ENCODE measurements around the gene SLC35A5.

Gene SLC35A5

DNA sequence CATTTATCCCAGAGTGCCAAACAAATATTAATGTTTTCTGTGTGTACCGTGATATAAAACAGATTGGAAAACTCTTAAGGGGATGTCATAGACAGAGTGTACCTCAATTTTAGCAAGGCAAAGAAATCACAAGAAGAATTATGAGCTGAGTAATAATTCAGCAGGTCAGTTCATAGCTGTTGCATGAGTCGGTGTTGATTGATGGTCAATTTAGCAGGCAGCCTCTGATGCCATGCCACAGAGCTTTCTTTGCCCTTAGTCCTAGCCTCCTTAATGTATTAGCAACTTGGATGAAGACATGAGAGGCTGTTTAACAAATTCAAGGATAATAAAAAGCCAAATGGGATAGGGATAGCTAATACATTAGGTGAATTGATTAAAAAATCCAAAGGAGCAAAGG, 6.8 kb downstream of the SLC35A5 start:
- DNase-seq (ENCODE audit: low read depth), result no peak

GRCh38 chr3:112569265-112569664, 7.4 kb downstream of the SLC35A5 start:
- H3K4me3 ChIP-seq (ENCODE audit: low read depth, low read length), result no peak overlapping the region
- no peak for DNase-seq (ENCODE audit: low read depth)

More for the DNA sequence above, 6.8 kb downstream of the SLC35A5 start:
- no peak overlapping the region for H3K4me3 ChIP-seq (ENCODE audit: low read depth, low read length)

DNA sequence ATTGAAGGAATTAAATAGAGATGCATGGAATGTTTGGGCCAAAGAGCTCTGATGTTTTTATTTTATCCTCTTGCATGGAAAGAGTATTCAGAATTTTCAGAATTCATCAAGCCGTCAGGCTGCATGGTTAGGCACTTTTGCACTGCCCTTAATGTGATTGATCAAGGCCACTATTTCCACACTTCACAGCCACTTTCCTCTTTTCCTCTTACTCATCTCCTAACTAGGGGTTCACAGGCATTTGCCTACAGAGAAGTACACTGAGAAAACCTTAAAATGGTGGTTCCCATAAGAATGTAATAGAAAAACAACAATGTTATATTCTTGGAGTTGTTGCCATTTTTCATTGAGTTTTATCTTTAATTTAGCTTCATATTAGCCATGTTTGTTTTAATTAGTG, 10.9 kb downstream of the SLC35A5 start:
- no peak overlapping the region for H3K4me3 ChIP-seq (ENCODE audit: low read depth, low read length)
- DNase-seq (ENCODE audit: low read depth), result no peak

DNA sequence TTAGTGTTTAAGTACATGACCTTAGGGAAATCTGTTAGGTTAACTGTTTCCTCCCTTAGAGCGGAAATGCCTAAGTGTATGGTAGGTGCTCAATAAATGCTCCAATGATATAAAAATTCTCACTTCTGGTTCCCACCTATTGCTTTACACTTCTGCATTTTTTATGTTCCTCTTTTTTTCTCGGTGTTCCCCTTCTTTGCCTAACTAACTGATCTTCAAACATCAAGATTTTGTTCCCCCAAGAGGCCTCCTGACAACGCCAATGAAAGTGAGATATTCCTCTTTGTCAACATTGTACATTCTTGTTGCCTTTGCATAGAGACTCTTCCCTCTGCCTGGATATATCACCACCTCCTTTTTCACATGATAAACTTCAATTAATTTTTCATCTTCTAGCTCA, 17.4 kb downstream of the SLC35A5 start:
- DNase-seq (ENCODE audit: low read depth), result no peak
- H3K4me3 ChIP-seq (ENCODE audit: low read depth, low read length), result no peak overlapping the region

DNA sequence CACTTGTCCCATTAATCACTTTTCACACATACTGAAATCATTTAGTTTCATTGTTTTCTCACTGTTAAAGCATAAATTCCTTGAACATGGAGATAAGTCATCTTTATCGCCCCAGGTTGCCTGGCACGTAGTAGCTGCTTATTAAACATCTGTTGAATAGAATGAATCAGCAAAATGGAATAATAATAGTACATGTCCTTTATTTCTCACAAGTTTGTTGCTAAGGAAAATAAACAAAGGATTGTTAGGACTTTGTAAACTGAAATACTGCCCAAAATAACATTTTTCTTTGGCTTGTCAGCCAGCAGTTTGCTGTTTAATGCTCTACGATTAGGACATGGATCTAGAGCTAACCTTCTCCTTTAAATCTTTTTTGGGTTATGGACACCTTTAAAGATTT, 17.9 kb downstream of the SLC35A5 start:
- H3K4me3 ChIP-seq (ENCODE audit: low read depth, low read length), result no peak overlapping the region
- no peak for DNase-seq (ENCODE audit: low read depth)

GRCh38 chr3:112582244-112582874, 20.5 kb downstream of the SLC35A5 start:
- DNase-seq (ENCODE audit: low read depth), result peak; percentile 47
- no peak overlapping the region for H3K4me3 ChIP-seq (ENCODE audit: low read depth, low read length)

GRCh38 chr3:112583105-112583504, 21.3 kb downstream of the SLC35A5 start:
- H3K4me3 ChIP-seq (ENCODE audit: low read depth, low read length), result no peak overlapping the region
- no peak for DNase-seq (ENCODE audit: low read depth)

GRCh38 chr3:112585782-112586181, 23.9 kb downstream of the SLC35A5 start:
- DNase-seq (ENCODE audit: low read depth), result no peak
- H3K4me3 ChIP-seq (ENCODE audit: low read depth, low read length), result no peak overlapping the region

DNA sequence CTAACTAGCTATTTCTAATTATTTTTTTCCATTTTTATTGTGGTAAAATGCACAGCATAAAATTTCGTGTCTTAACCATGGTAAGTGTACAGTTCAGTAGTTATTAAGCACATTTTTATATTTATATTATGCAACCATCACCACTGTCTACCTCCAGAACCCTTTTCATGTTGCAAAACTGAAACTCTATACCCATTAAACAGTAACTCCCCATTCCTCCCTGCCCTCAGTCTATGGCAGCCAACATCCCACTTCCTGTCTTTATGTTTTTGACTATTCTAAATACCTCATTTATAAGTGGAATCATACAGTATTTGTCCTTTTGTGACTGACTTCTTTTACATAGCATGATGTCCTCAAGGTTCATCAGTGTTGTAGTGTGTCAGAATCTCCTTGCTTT, 25.5 kb downstream of the SLC35A5 start:
- no peak overlapping the region for H3K4me3 ChIP-seq (ENCODE audit: low read depth, low read length)

DNA sequence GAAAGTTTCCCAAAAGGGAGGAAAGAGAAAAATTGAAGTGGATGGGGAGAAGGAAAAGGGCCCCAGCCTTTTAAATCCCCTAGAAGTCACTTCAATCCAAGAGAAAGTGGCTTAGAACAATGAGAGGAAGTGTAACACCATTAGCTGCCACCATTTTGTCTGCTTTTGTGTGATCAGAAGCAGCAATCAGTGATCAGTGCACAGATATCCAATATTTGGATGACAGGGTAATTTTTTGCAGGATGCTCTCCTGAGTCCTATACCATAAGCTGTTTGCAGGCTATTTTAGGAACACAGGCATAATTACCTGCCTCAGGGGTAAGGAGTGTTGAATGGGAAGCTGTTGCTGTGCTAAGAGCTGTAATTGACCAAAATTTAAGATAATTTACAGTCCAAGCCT, 31.4 kb downstream of the SLC35A5 start:
- no peak for DNase-seq (ENCODE audit: low read depth)
- H3K4me3 ChIP-seq (ENCODE audit: low read depth, low read length), result no peak overlapping the region

More for the DNA sequence above, 25.5 kb downstream of the SLC35A5 start:
- DNase-seq (ENCODE audit: low read depth), result no peak

GRCh38 chr3:112594856-112595255, 33.0 kb downstream of the SLC35A5 start:
- no peak for DNase-seq (ENCODE audit: low read depth)
- H3K4me3 ChIP-seq (ENCODE audit: low read depth, low read length), result no peak overlapping the region

DNA sequence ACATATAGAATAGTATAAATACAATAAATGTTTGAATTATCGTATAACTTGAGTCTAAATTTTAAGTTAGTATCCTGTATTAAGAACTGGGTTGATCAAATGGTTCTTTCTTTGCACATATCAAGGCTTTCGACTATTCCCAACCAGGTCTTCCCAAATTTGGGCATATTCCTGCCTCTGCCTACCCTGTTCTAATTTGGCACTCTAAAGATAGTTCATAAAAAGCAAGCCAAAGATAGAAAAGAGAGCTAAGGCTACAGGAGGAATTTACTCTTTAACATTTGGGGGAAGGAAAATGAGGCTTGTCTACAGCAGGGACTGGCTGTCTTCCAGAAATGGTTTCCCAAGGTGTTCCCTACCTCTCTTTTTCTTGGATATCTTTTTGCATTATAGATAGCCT, 36.1 kb downstream of the SLC35A5 start:
- DNase-seq (ENCODE audit: low read depth), result no peak
- H3K4me3 ChIP-seq (ENCODE audit: low read depth, low read length), result no peak overlapping the region

- H3K4me3 ChIP-seq (ENCODE audit: low read depth, low read length), result no peak overlapping the region
- no peak for DNase-seq (ENCODE audit: low read depth)
Measured at GRCh38 chr3:112598731-112599130, 36.9 kb downstream of the SLC35A5 start.

DNA sequence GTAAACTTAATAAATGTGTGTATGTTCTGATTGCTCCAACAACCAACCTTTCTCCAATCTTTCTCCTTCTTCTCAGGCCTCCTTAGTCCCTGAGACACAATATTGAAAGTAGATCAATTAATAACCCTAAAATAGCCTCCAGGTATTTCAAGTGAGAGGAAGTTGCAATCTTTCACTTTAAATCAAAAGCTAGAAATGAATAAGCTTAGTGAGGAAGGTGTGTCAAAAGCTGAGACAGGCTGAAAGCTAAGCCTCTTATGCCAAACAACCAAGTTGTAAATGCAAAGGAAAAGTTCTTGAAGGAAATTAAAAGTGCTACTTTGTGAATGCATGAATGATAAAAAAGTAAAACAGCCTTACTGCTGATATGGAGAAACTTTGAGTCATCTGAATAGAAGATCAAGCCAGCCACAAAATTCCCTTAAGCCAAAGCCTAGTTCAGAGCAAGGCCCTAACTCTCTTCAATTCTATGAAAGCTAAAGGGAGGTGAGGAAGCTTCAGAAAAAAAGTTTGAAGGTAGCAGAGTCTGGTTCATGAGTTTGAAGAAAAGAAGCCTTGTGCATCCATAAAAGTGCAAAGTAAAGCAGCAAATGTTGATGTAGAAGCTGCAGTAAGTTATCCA, 40.5 kb downstream of the SLC35A5 start:
- no peak for DNase-seq (ENCODE audit: low read depth)
- no peak overlapping the region for H3K4me3 ChIP-seq (ENCODE audit: low read depth, low read length)

DNA sequence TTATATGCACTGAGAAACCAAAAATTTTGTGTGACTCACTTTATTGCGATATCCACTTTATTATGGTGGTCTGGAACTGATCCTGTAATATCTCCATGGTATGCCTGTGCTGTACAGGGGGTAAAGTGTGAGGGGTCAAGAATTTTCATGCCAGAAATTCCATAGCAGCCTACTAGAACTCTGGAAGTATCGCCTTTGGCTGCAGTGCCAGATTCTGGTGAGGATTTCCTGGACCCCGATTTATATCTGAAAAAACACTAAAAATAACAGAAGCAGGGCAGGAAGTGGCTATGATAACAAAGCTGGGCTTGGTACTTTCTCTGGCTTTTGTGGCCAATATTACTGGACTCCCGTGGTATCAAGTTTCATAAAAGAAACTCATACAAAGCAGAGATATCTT, 42.7 kb downstream of the SLC35A5 start:
- no peak overlapping the region for H3K4me3 ChIP-seq (ENCODE audit: low read depth, low read length)
- DNase-seq (ENCODE audit: low read depth), result peak; percentile 81

DNA sequence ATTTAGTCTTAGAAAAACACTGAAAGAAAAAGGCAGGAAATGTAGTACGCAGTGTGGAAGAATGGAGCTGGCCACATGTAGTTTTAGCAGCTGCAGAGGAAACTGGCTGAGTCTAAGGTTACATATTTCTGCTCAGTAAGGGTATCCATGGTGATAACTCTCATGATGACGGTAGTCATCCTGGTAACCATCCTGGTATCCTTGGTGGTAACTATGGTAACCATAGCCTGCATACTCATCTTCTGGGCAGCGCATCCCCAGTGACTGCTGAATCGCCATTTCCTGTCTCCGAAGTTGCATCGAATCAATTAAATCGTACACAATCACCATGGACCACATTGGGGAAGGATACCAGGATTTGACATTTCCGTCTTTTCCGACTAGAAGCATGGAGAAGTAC, 43.4 kb downstream of the SLC35A5 start:
- peak; percentile 97 for DNase-seq (ENCODE audit: low read depth)

DNA sequence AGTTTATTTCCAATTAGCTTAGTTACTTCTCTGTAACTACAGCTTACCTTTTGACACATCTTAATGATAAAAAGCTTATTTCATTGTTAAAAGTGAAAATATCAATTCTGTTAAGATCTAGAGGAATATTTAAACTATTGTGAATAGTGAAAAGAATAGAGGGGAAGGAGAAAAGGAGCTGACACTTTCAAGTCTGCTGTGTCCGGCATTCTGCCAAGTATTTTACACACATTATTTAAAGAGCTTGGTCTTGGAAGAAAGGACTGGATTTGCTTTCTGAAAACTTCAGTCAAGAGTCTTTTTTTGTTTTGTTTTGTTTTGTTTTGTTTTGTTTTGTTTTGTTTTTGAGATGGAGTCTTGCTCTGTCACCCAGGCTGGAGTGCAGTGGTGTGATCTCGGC, 44.3 kb downstream of the SLC35A5 start:
- no peak overlapping the region for H3K4me3 ChIP-seq (ENCODE audit: low read depth, low read length)

More for the DNA sequence above, 43.4 kb downstream of the SLC35A5 start:
- H3K4me3 ChIP-seq (ENCODE audit: low read depth, low read length), result no peak overlapping the region

GRCh38 chr3:112607863-112608262, 46.0 kb downstream of the SLC35A5 start:
- H3K4me3 ChIP-seq (ENCODE audit: low read depth, low read length), result no peak overlapping the region
- DNase-seq (ENCODE audit: low read depth), result no peak

More for the DNA sequence above, 44.3 kb downstream of the SLC35A5 start:
- no peak for DNase-seq (ENCODE audit: low read depth)

DNA sequence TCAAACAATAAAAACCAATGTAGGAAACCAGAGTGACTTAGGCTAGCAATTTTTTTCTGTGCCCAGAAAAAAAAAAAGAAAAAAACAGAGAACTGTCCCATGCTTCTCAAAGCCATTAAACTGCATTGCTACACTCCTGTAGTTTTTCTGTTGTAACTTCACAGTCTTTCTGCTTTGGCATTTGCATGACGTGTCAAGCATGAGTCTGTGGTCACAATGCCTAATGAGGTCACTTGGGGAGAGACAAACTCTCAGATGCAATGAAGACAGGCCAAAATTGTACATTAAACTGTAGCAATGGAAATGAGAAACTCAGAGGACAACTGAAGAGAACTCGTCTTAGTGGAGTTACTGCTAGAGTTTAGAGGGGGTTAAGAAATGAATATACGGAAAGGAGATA, 48.3 kb downstream of the SLC35A5 start:
- DNase-seq (ENCODE audit: low read depth), result no peak

DNA sequence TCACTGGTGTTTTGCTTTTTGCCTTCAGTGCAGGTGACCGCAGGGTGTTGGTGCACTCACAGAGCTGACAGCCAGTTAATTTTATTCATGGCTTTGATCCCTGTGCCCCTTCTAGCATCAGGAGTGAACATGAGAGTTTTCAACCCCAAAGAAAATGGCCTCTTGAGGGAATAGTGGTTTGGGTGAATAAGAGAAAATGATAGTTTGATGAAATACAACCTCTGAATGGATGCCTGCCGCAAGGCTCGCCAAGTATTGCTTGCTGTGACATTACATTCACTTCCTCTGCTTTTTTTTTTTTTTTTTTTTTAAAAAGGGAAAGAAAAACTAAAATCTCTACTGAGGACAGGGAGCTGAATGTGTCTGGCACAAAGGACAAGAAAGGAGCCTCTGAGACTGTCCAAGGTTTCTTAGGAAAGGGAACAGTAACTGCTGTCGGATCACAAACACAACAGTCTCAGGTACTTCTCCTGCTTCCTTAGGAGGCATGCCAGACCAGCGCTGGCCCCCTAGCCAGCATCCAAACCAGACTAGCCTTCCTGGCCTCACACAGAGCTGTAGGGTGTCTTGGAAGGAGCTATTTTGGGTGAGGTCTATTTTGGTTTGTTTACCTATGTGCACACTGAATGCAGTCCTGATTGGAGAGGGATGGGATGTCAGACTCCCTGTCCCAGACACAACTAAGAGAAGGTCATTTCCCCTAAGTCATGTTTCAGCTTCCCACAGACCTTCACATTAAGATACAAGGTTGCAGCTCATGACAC, 50.1 kb downstream of the SLC35A5 start:
- DNase-seq (ENCODE audit: low read depth), result no peak
- no peak overlapping the region for H3K4me3 ChIP-seq (ENCODE audit: low read depth, low read length)

More for the DNA sequence above, 48.3 kb downstream of the SLC35A5 start:
- H3K4me3 ChIP-seq (ENCODE audit: low read depth, low read length), result no peak overlapping the region

Measured in skeletal muscle cell (primary cell).